Measurements from ENCODE around the gene ANGPTL2.

GRCh38 chr9:127162864-127163365 lies 40.5 kb upstream of the ANGPTL2 start:
- TF ChIP-seq CTCF (IDR thresholded peaks at IDR 0.05) (no peak), SIN3A (IDR thresholded peaks at IDR 0.05; ENCODE audit: borderline replicate concordance, insufficient read depth, low read depth, low read length) (no peak), REST (IDR thresholded peaks at IDR 0.05; ENCODE audit: insufficient read depth in 1 of 2, low read depth in 2 of 2, low read length in 1 of 2) (no peak)

All from Panc1 (cell line).